SK-N-SH (cell line): ENCODE measurements around the gene TEX264. TPM values are rescaled to one million over a fixed set of nuclear protein-coding genes. Genes with fewer than 3 reads are reported as not detected.

Source experiments
- CTCF ChIA-PET: fragments of 300-600, 350-600 bp; formaldehyde crosslinking; extraction: SDS; loops from one replicate; lab custom pipeline; 2021; lab: Yijun Ruan, JAX
- POLR2A ChIA-PET: fragments of 350-600 bp; sonication (Branson Sonifier 250); formaldehyde crosslinking; extraction: SDS; loops from one replicate; lab custom pipeline; 2020; ENCODE audit warnings: antibody characterized with exemption, inconsistent platforms; lab: Yijun Ruan, JAX
- DNase-seq: peaks from one replicate; pipeline ENCODE4 v3.0.0; 2012
- H2AFZ ChIP-seq: fragments of 200-600 bp; sonication (generic); 2 replicates; pipeline ENCODE4 v1.8.1; 2016; ENCODE audit warnings: antibody characterized with exemption, mild to moderate bottlenecking, low read depth
- H3F3A ChIP-seq: fragments of 200-600 bp; sonication (generic); replicated peaks from 2 replicates; pipeline ENCODE3; 2016; ENCODE audit warnings: antibody characterized with exemption, mild to moderate bottlenecking; ENCODE audit not compliant: insufficient read depth
- H3K27ac ChIP-seq, 2 experiments: fragments of 200-500 bp in 1 of 2; fragments of 200-600 bp in 1 of 2; sonication (Bioruptor generic) in 1 of 2; sonication (generic), shearing (Covaris generic) in 1 of 2; 2 replicates each; pipeline versions ENCODE4 v1.5.1 to v1.6.1; 2014 to 2016; ENCODE audit warnings: low read depth in 2 of 2, inconsistent platforms in 1 of 2, low read length in 1 of 2, mild to moderate bottlenecking in 1 of 2, mixed read lengths in 1 of 2
- H3K27me3 ChIP-seq: fragments of 200-600 bp; sonication (generic), shearing (Covaris generic); 2 replicates; pipeline ENCODE4 v1.6.1; 2016; ENCODE audit warnings: mixed run types; ENCODE audit not compliant: insufficient read depth
- H3K36me3 ChIP-seq, 2 experiments: fragments of 200-500 bp in 1 of 2; fragments of 200-600 bp in 1 of 2; sonication (Bioruptor generic) in 1 of 2; sonication (generic) in 1 of 2; replicated peaks in 1 of 2; 2 replicates each; pipeline versions ENCODE3 to v1.5.1; 2014 to 2016; ENCODE audit warnings: low read length in 1 of 2, mild to moderate bottlenecking in 1 of 2; ENCODE audit not compliant: insufficient read depth in 2 of 2, control insufficient read depth in 1 of 2
- H3K4me1 ChIP-seq, 2 experiments: fragments of 200-500 bp in 1 of 2; fragments of 200-600 bp in 1 of 2; sonication (Bioruptor generic) in 1 of 2; sonication (generic), shearing (Covaris generic) in 1 of 2; 2 replicates each; pipeline versions ENCODE4 v1.5.1 to v1.6.1; 2014 to 2016; ENCODE audit warnings: low read depth in 1 of 2, low read length in 1 of 2, mixed run types in 1 of 2; ENCODE audit not compliant: insufficient read depth in 2 of 2, control insufficient read depth in 1 of 2
- H3K4me2 ChIP-seq: fragments of 200-600 bp; sonication (generic), shearing (Covaris generic); 2 replicates; pipeline ENCODE4 v1.6.1; 2017; ENCODE audit warnings: mixed run types
- H3K4me3 ChIP-seq, 2 experiments: fragments of 200-500 bp in 1 of 2; fragments of 200-600 bp in 1 of 2; sonication (Bioruptor generic) in 1 of 2; sonication (generic), shearing (Covaris generic) in 1 of 2; 2 replicates each; pipeline versions ENCODE4 v1.5.1 to v1.8.1; 2014 to 2016; ENCODE audit warnings: low read depth in 2 of 2, inconsistent platforms in 1 of 2, low read length in 1 of 2, mild to moderate bottlenecking in 1 of 2, mixed read lengths in 1 of 2, moderate library complexity in 1 of 2
- H3K79me2 ChIP-seq: fragments of 200-600 bp; sonication (generic); 2 replicates; pipeline ENCODE4 v1.8.1; 2017; ENCODE audit warnings: mild to moderate bottlenecking; ENCODE audit not compliant: insufficient read depth
- H3K9ac ChIP-seq: fragments of 200-600 bp; sonication (generic); 2 replicates; pipeline ENCODE4 v1.6.1; 2017; ENCODE audit warnings: mixed run types
- H3K9me2 ChIP-seq: fragments of 200-600 bp; sonication (generic); 2 replicates; pipeline ENCODE4 v1.6.1; 2017; ENCODE audit warnings: mixed run types
- H3K9me3 ChIP-seq: fragments of 200-600 bp; sonication (generic); 2 replicates; pipeline ENCODE4 v1.6.1; 2017; ENCODE audit warnings: mixed run types, mild to moderate bottlenecking, moderate library complexity
- H4K20me1 ChIP-seq: fragments of 200-600 bp; sonication (generic); 2 replicates; pipeline ENCODE4 v1.6.1; 2017; ENCODE audit warnings: mild to moderate bottlenecking, mixed run types; ENCODE audit not compliant: insufficient read depth
- CHD2 ChIP-seq: fragments of 150-350 bp; IDR thresholded peaks from 2 replicates; pipeline ENCODE4 v1.6.1; 2018; ENCODE audit warnings: low read length; ENCODE audit not compliant: partially characterized antibody
- CTCF ChIP-seq: fragments of 200-600 bp; sonication (generic); IDR thresholded peaks from 2 replicates; pipeline ENCODE4 v1.6.1; 2017; ENCODE audit warnings: antibody characterized with exemption, mild to moderate bottlenecking, moderate library complexity
- FOXM1 ChIP-seq: IDR thresholded peaks from 2 replicates; pipeline ENCODE4 v1.4.0; 2012; ENCODE audit warnings: low read depth, mild to moderate bottlenecking
- GABPA ChIP-seq: IDR thresholded peaks from 2 replicates; pipeline ENCODE4 v1.4.0; 2012; ENCODE audit warnings: low read depth, mild to moderate bottlenecking
- MAX ChIP-seq: IDR thresholded peaks from 2 replicates; pipeline ENCODE4 v1.4.0; 2012; ENCODE audit warnings: low read depth
- MXI1 ChIP-seq: IDR thresholded peaks from 2 replicates; pipeline ENCODE4 v1.6.1; 2012; ENCODE audit warnings: mild to moderate bottlenecking, low read depth, low read length, improper control_type of control experiment
- NFIC ChIP-seq: IDR thresholded peaks from 2 replicates; pipeline ENCODE4 v1.4.0; 2012; ENCODE audit warnings: borderline replicate concordance
- NRF1 ChIP-seq: IDR thresholded peaks from 2 replicates; pipeline ENCODE4 v1.6.1; 2012; ENCODE audit warnings: low read depth, mild to moderate bottlenecking, low read length
- PBX3 ChIP-seq: IDR thresholded peaks from 2 replicates; pipeline ENCODE4; 2012
- RAD21 ChIP-seq: IDR thresholded peaks from 2 replicates; pipeline ENCODE4 v1.6.1; 2012; ENCODE audit warnings: mild to moderate bottlenecking, low read length
- RCOR1 ChIP-seq: fragments of 150-350 bp; IDR thresholded peaks from 2 replicates; pipeline ENCODE4 v1.6.1; 2017; ENCODE audit warnings: antibody characterized with exemption, low read length
- RFX5 ChIP-seq: IDR thresholded peaks from 2 replicates; pipeline ENCODE4 v1.6.1; 2012; ENCODE audit warnings: mild to moderate bottlenecking, improper control_type of control experiment, low read length
- RXRA ChIP-seq: IDR thresholded peaks from 2 replicates; pipeline ENCODE4 v1.4.0; 2012; ENCODE audit warnings: low read depth, mild to moderate bottlenecking, borderline replicate concordance
- SIN3A ChIP-seq: IDR thresholded peaks from 2 replicates; pipeline ENCODE4 v1.6.1; 2012; ENCODE audit warnings: low read depth, mild to moderate bottlenecking, low read length, moderate library complexity, borderline replicate concordance
- SMC3 ChIP-seq: IDR thresholded peaks from 2 replicates; pipeline ENCODE4 v1.6.1; 2012; ENCODE audit warnings: low read depth, low read length, improper control_type of control experiment
- TAF1 ChIP-seq: IDR thresholded peaks from 2 replicates; pipeline ENCODE4 v1.6.1; 2012; ENCODE audit warnings: low read depth, mild to moderate bottlenecking, low read length, moderate library complexity, borderline replicate concordance
- TCF12 ChIP-seq: IDR thresholded peaks from 2 replicates; pipeline ENCODE4 v1.4.0; 2012
- YY1 ChIP-seq: IDR thresholded peaks from 2 replicates; pipeline ENCODE4 v1.4.0; 2012; ENCODE audit warnings: low read depth, mild to moderate bottlenecking
- WGBS: methylation state at CpG from one replicate; pipeline ENCODE4 v1.1.6; 2017; ENCODE audit warnings: low lambda C conversion rate; 5-methylcytosine and 5-hydroxymethylcytosine counted together
- polyA plus RNA-seq, 3 experiments: library from polyadenylated mRNA; depleted of rRNA; stranded (reverse); fragments of >200 nt; gene quantifications; 2 replicates each; pipeline ENCODE4 v1.2.3, GENCODE V29; 2012
- TF ChIP-seq, protein P1 (sequence below): IDR thresholded peaks from 2 replicates; pipeline ENCODE4 v1.6.1; 2012; ENCODE audit warnings: mild to moderate bottlenecking, low read depth, low read length, moderate library complexity

TEX264 gene
- polyA plus RNA-seq, 1 of the 3 experiments (the other 2 are of a cell fraction), result 82.1 TPM

GRCh38 chr3:51670823-51671733 is at the start of gene TEX264 (continued):
- no peak for TF ChIP-seq PBX3
- no peak; the same call in 1 of the 2 replicates for TF ChIP-seq MXI1

GRCh38 chr3:51622413-51622812 is 48.6 kb upstream of the TEX264 start:
- peaks cover 19% of the 10 kb centered on the region; the same call in 1 of the 2 replicates for H3K79me2 ChIP-seq
- H3K9ac ChIP-seq, result no peak overlapping the region
- no peak overlapping the region for H3K27ac ChIP-seq
- H3K4me3 ChIP-seq, result no peak overlapping the region
- no peak overlapping the region for H2AFZ ChIP-seq
- peaks cover 1 to 8% of the 10 kb centered on the region in 2 experiments; a peak in 2 of 4 replicates for H3K4me1 ChIP-seq
- TF ChIP-seq GABPA, result no peak
- TF ChIP-seq YY1, result no peak
- TF ChIP-seq TCF12, result no peak
- TF ChIP-seq RCOR1, result no peak
- TF ChIP-seq SMC3, result no peak
- no peak for TF ChIP-seq CHD2
- TF ChIP-seq, protein P1, sequence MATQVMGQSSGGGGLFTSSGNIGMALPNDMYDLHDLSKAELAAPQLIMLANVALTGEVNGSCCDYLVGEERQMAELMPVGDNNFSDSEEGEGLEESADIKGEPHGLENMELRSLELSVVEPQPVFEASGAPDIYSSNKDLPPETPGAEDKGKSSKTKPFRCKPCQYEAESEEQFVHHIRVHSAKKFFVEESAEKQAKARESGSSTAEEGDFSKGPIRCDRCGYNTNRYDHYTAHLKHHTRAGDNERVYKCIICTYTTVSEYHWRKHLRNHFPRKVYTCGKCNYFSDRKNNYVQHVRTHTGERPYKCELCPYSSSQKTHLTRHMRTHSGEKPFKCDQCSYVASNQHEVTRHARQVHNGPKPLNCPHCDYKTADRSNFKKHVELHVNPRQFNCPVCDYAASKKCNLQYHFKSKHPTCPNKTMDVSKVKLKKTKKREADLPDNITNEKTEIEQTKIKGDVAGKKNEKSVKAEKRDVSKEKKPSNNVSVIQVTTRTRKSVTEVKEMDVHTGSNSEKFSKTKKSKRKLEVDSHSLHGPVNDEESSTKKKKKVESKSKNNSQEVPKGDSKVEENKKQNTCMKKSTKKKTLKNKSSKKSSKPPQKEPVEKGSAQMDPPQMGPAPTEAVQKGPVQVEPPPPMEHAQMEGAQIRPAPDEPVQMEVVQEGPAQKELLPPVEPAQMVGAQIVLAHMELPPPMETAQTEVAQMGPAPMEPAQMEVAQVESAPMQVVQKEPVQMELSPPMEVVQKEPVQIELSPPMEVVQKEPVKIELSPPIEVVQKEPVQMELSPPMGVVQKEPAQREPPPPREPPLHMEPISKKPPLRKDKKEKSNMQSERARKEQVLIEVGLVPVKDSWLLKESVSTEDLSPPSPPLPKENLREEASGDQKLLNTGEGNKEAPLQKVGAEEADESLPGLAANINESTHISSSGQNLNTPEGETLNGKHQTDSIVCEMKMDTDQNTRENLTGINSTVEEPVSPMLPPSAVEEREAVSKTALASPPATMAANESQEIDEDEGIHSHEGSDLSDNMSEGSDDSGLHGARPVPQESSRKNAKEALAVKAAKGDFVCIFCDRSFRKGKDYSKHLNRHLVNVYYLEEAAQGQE, result no peak
- no peak for TF ChIP-seq MXI1
- TF ChIP-seq TAF1, result no peak
- TF ChIP-seq FOXM1, result no peak
- no peak for TF ChIP-seq NFIC
- no peak for TF ChIP-seq MAX
- TF ChIP-seq NRF1, result no peak
- no peak for TF ChIP-seq RFX5
- no peak for TF ChIP-seq PBX3
- TF ChIP-seq RAD21, result no peak
- TF ChIP-seq SIN3A, result no peak
- no peak for TF ChIP-seq RXRA
- TF ChIP-seq CTCF, result no peak
- ChIA-PET POLR2A (no interaction called here), CTCF (interaction anchor here (0.7 to 1.6 kb wide), 2 partner anchors 19 to 60 kb away, joined by 3 read pairs; no protein-coding TSS in a partner anchor)
- no peak for DNase-seq
- H3K9me3 ChIP-seq, result no peaks in the 10 kb centered on the region
- WGBS, result 78% methylated on average over 3 of the region's 3 CpGs
- no peaks in the 10 kb centered on the region for H3K36me3 ChIP-seq
- H3K9me2 ChIP-seq, result no peaks in the 10 kb centered on the region
- H4K20me1 ChIP-seq, result 0 out of 2 replicates have a peak, but pooled peaks cover 21% of the 10 kb centered on the region
- no peaks in the 10 kb centered on the region for H3F3A ChIP-seq
- H3K4me2 ChIP-seq, result no peak overlapping the region; the same call in 1 of the 2 replicates
- H3K27me3 ChIP-seq, result no peaks in the 10 kb centered on the region
